ENCODE data around the gene ASTN2.

ASTN2 gene

GRCh38 chr9:116632990-116633838 lies 781.6 kb downstream of the ASTN2 start:
- no peak for DNase-seq (ENCODE audit: low read depth in 2 of 2)

- no peak for DNase-seq (ENCODE audit: low read depth in 2 of 2)
Observed at GRCh38 chr9:116629634-116630033, 785.2 kb downstream of the ASTN2 start.

GRCh38 chr9:116628716-116629115 lies 786.1 kb downstream of the ASTN2 start:
- no peak for DNase-seq (ENCODE audit: low read depth in 2 of 2)

- DNase-seq (ENCODE audit: low read depth in 2 of 2): no peak
Observed at GRCh38 chr9:116627433-116627832, 787.4 kb downstream of the ASTN2 start.

GRCh38 chr9:116626762-116627161 lies 788.1 kb downstream of the ASTN2 start:
- no peak for DNase-seq (ENCODE audit: low read depth in 2 of 2)

- no peak for DNase-seq (ENCODE audit: low read depth in 2 of 2)
Observed at GRCh38 chr9:116623715-116624114, 791.1 kb downstream of the ASTN2 start.

- DNase-seq (ENCODE audit: low read depth in 2 of 2): no peak
Observed at GRCh38 chr9:116617389-116617788, 797.5 kb downstream of the ASTN2 start.

GRCh38 chr9:116616304-116616914 lies 798.4 kb downstream of the ASTN2 start:
- no peak for DNase-seq (ENCODE audit: low read depth in 2 of 2)

- no peak for DNase-seq (ENCODE audit: low read depth in 2 of 2)
Observed at GRCh38 chr9:116608064-116608463, 806.8 kb downstream of the ASTN2 start.

- DNase-seq (ENCODE audit: low read depth in 2 of 2): no peak
Observed at GRCh38 chr9:116605904-116606341, 808.9 kb downstream of the ASTN2 start.

- no peak for DNase-seq (ENCODE audit: low read depth in 2 of 2)
Observed at GRCh38 chr9:116605060-116605459, 809.8 kb downstream of the ASTN2 start.

- no peak for DNase-seq (ENCODE audit: low read depth in 2 of 2)
Observed at GRCh38 chr9:116604251-116604650, 810.6 kb downstream of the ASTN2 start.

- no peak for DNase-seq (ENCODE audit: low read depth in 2 of 2)
Observed at GRCh38 chr9:116599342-116599884, 815.4 kb downstream of the ASTN2 start.

GRCh38 chr9:116596646-116597045 lies 818.2 kb downstream of the ASTN2 start:
- DNase-seq (ENCODE audit: low read depth in 2 of 2): no peak

- no peak for DNase-seq (ENCODE audit: low read depth in 2 of 2)
Observed at GRCh38 chr9:116594547-116594946, 820.3 kb downstream of the ASTN2 start.

GRCh38 chr9:116592970-116593369 lies 821.9 kb downstream of the ASTN2 start:
- DNase-seq (ENCODE audit: low read depth in 2 of 2): no peak

- DNase-seq (ENCODE audit: low read depth in 2 of 2): no peak
Observed at GRCh38 chr9:116589392-116590354, 825.2 kb downstream of the ASTN2 start.

- DNase-seq (ENCODE audit: low read depth in 2 of 2): no peak
Observed at GRCh38 chr9:116587919-116588318, 826.9 kb downstream of the ASTN2 start.

- no peak for DNase-seq (ENCODE audit: low read depth in 2 of 2)
Observed at GRCh38 chr9:116585896-116586295, 829.0 kb downstream of the ASTN2 start.

- DNase-seq (ENCODE audit: low read depth in 2 of 2): no peak
Observed at GRCh38 chr9:116585204-116585603, 829.7 kb downstream of the ASTN2 start.

GRCh38 chr9:116580853-116581252 lies 834.0 kb downstream of the ASTN2 start:
- DNase-seq (ENCODE audit: low read depth in 2 of 2): no peak

- DNase-seq (ENCODE audit: low read depth in 2 of 2): no peak
Observed at GRCh38 chr9:116576386-116576785, 838.5 kb downstream of the ASTN2 start.
